ENCODE measurements around the gene PACSIN1. TPM values are rescaled to one million over a fixed set of nuclear protein-coding genes. Genes with fewer than 3 reads are reported as not detected.

The PACSIN1 gene, protein sequence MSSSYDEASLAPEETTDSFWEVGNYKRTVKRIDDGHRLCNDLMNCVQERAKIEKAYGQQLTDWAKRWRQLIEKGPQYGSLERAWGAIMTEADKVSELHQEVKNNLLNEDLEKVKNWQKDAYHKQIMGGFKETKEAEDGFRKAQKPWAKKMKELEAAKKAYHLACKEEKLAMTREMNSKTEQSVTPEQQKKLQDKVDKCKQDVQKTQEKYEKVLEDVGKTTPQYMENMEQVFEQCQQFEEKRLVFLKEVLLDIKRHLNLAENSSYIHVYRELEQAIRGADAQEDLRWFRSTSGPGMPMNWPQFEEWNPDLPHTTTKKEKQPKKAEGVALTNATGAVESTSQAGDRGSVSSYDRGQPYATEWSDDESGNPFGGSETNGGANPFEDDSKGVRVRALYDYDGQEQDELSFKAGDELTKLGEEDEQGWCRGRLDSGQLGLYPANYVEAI
- total RNA-seq: not detected

DNA sequence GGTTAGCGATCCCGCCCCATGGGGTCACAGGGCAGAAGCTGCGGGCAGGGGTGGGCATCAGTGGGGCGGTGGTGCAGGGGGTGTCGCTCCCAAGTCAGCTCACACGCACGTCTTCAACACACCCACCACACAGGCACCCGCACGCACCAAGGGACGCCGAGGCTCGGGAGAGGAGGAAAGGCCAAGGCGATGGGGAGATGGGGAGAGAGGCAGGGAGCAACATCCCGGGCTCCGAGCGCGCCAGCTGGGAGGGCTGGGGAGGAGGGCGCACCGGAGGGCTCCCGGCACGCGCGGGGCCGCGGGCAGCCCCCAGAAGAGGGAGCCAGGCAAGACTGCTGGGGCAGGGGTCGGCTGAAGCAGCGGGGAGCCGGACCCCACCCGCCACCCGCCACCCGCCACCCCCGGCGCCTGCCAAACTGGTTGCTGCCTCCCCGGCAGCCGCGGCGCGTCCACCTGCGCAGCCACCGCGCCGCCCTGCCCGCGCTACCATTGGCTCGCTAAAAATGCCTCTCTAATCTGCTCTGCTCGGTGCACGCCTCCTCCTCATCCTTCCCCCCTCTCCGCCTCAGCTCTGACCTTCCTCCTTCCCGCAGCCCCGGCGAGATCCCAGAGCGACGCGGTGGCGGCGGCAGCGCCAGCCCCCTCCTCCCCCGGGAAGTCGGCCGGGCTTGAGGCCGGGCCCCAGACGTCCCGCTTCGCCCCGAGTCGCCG lies at the start of gene PACSIN1:
Gene PACSIN1 (plus strand): TSS at position 546 of the 711 bp plus-strand sequence. CDS start 60,230 bp downstream, outside the sequence.
- intact Hi-C loops (cut with DNase I): no loop called here

DNA sequence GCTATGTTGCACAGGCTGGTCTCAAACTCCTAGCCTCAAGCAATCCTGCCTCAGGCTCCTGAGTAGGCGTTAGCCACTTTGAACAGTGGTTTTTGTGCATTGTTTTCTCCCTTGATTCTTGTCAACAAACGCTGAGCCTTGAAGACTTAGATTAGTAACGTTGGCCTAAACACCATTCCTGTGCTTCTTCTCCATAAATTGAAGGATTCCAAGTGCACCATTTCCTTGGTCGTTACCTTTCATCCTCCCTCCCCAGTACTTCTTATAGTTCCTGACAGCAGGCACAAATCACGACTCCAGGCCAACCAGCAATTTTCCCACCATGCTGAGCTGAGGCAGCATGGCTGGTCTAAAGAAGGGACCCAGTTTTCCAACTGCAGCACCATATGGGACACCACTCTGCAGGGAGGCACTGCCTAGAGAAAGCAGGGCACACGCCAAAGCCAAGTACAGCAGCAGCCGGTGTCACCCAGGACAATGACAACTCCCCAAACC lies 49.0 kb upstream of the PACSIN1 start:
- intact Hi-C loops (cut with DNase I): loop anchor here (5.0 kb wide), 2 partner anchors 165 to 220 kb away; no protein-coding TSS in a partner anchor
- TF ChIP-seq POLR2A (IDR thresholded peaks at IDR 0.05): no peak
- TF ChIP-seq, protein P1, sequence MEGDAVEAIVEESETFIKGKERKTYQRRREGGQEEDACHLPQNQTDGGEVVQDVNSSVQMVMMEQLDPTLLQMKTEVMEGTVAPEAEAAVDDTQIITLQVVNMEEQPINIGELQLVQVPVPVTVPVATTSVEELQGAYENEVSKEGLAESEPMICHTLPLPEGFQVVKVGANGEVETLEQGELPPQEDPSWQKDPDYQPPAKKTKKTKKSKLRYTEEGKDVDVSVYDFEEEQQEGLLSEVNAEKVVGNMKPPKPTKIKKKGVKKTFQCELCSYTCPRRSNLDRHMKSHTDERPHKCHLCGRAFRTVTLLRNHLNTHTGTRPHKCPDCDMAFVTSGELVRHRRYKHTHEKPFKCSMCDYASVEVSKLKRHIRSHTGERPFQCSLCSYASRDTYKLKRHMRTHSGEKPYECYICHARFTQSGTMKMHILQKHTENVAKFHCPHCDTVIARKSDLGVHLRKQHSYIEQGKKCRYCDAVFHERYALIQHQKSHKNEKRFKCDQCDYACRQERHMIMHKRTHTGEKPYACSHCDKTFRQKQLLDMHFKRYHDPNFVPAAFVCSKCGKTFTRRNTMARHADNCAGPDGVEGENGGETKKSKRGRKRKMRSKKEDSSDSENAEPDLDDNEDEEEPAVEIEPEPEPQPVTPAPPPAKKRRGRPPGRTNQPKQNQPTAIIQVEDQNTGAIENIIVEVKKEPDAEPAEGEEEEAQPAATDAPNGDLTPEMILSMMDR (IDR thresholded peaks at IDR 0.05): no peak
- no peaks in the 10 kb centered on the region for H3K27me3 ChIP-seq
- no peak overlapping the region for H3K27ac ChIP-seq
- peaks cover 6 to 30% (median 9%) of the 10 kb centered on the region in 3 donors for H3K4me1 ChIP-seq
- no peak for DNase-seq
- H3K36me3 ChIP-seq: peaks cover 16 to 62% (median 47%) of the 10 kb centered on the region in 3 donors
- no peaks in the 10 kb centered on the region for H3K9me3 ChIP-seq
- WGBS, 2 donors: 37 to 59% methylated on average over 6 to 7 of the region's 7 CpGs
- H3K4me3 ChIP-seq: no peak overlapping the region

More for the DNA sequence above, at the start of gene PACSIN1:
- Histone ChIP-seq H3K36me3 (no peaks in the 10 kb centered on the region), H3K9me3 (no peaks in the 10 kb centered on the region), H3K4me3 (peak within 1 kb of the TSS; percentile 13 to 64 (median 32)), H3K27me3 (peaks cover 0 to 50% (median 2%) of the 10 kb centered on the region in 4 donors), H3K4me1 (peaks cover 8 to 19% (median 8%) of the 10 kb centered on the region in 3 donors), H3K27ac (no peak within 1 kb of the TSS)
- DNase-seq: no peak
- TF ChIP-seq, protein P1 (IDR thresholded peaks at IDR 0.05): no peak
- TF ChIP-seq POLR2A (IDR thresholded peaks at IDR 0.05): no peak
- WGBS, 2 donors: 0 to 16% methylated on average over 1 to 18 of the region's 67 CpGs

DNA sequence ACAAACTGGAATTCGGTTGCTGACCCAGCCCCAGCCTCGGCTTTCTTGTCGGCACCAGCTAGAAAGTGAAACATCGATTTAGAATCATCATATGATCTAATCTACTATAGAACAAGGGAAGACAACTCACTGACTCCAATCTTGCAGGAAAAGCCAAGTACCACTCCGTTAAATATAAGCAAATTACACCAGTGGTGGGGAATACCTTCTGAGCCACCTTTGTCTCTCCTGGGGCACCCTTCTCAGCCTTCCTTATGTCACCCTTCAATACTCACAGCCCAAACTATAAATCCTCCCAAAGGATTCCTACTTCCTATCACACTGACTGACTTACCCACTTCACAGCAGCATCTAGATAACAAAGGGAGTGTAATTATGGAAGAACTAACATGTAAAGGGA lies 47.5 kb upstream of the PACSIN1 start:
- WGBS, 2 donors: 55 to 71% methylated on average over 5 of the region's 5 CpGs
- no peaks in the 10 kb centered on the region for H3K27me3 ChIP-seq
- H3K4me3 ChIP-seq: no peak overlapping the region
- H3K27ac ChIP-seq: no peak overlapping the region
- H3K36me3 ChIP-seq: peaks cover 27 to 76% (median 61%) of the 10 kb centered on the region in 3 donors
- intact Hi-C loops (cut with DNase I): loop anchor here (5.0 kb wide), 2 partner anchors 166 to 221 kb away; no protein-coding TSS in a partner anchor
- no peaks in the 10 kb centered on the region for H3K9me3 ChIP-seq
- H3K4me1 ChIP-seq: peaks cover 6 to 40% (median 17%) of the 10 kb centered on the region in 3 donors
- TF ChIP-seq, protein P1 (IDR thresholded peaks at IDR 0.05): no peak
- TF ChIP-seq POLR2A (IDR thresholded peaks at IDR 0.05): no peak
- no peak for DNase-seq

DNA sequence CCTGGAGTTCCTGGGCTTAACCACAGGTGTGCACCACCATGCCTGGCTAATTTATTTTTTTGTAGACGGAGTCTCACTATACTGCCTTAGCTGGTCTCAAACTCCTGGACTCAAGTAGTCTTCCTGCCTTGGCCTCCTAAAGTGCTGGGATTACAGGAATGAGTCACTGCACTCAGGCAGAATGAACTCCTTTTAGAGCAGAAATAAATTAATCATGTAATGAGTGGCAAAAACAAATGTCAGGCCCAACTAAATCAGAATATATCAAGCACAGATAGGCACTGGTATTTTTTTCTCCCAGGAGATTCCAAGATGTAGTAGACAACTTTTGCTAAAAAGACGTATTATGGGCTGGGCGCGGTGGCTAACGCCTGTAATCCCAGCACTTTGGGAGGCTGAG lies 42.6 kb upstream of the PACSIN1 start:
- Histone ChIP-seq H3K27ac (peak overlapping the region in 2 of 4 donors; percentile 9 to 90), H3K27me3 (no peaks in the 10 kb centered on the region), H3K4me1 (peaks cover 14 to 44% (median 25%) of the 10 kb centered on the region in 3 donors), H3K36me3 (peaks cover 27 to 67% (median 57%) of the 10 kb centered on the region in 3 donors), H3K4me3 (no peak overlapping the region), H3K9me3 (no peaks in the 10 kb centered on the region)
- no peak for DNase-seq
- intact Hi-C loops (cut with DNase I): no loop called here
- no peak for TF ChIP-seq POLR2A (IDR thresholded peaks at IDR 0.05)
- TF ChIP-seq, protein P1 (IDR thresholded peaks at IDR 0.05): no peak
- WGBS, 2 donors: 62 to 85% methylated on average over 5 of the region's 5 CpGs
